Muscle of leg (tissue), 11 donors: ENCODE data around the gene DYNC1LI1. TPM values are rescaled to one million over a fixed set of nuclear protein-coding genes. Genes with fewer than 3 reads are reported as not detected.
"Not testable (repeated sequence)": the region's sequence is repeated elsewhere in the genome, so short reads cannot be mapped to it uniquely, and the experiment has no call there.

Experiments used
- DNase-seq: peaks from one replicate; pipeline ENCODE4 v3.0.0; 2013
- H3K27ac ChIP-seq: one replicate; pipeline ENCODE4 v1.5.1; 2013; ENCODE audit warnings: mild to moderate bottlenecking, low read length, control low read depth
- H3K27me3 ChIP-seq: one replicate; pipeline ENCODE4 v1.6.1; 2013; ENCODE audit warnings: low read length; ENCODE audit not compliant: control insufficient read depth, insufficient read depth
- H3K36me3 ChIP-seq: one replicate; pipeline ENCODE4 v1.6.1; 2013; ENCODE audit warnings: low read length; ENCODE audit not compliant: control insufficient read depth, insufficient read depth
- H3K4me1 ChIP-seq: one replicate; pipeline ENCODE4 v1.6.1; 2013; ENCODE audit warnings: low read length; ENCODE audit not compliant: control insufficient read depth, insufficient read depth
- H3K4me3 ChIP-seq: one replicate; pipeline ENCODE4 v1.5.1; 2013; ENCODE audit warnings: low read length, control low read depth
- H3K9me3 ChIP-seq: replicated peaks from 2 replicates; pipeline ENCODE4 v1.6.1; 2013; ENCODE audit warnings: low read depth, low read length; ENCODE audit not compliant: control insufficient read depth
- WGBS: methylation state at CpG from one replicate; pipeline ENCODE4 v1.1.5; 2013; ENCODE audit warnings: missing lambda C conversion rate; ENCODE audit not compliant: insufficient coverage; 5-methylcytosine and 5-hydroxymethylcytosine counted together
- polyA plus RNA-seq, 8 donors: library from polyadenylated mRNA; unstranded; fragments of 120-200 nt; gene quantifications; one replicate each; pipeline versions ENCODE4 v1.2.1 to v1.2.3, GENCODE V29; 2013; ENCODE audit warnings: inconsistent platforms in 1 of 8, low replicate concordance in 1 of 8; ENCODE audit not compliant: insufficient read length in 8 of 8, insufficient read depth in 1 of 8
- total RNA-seq: library from RNA; stranded (reverse); fragments of 120-200 nt; gene quantifications from one replicate; pipeline ENCODE4 v1.2.4, GENCODE V29; 2013

Gene DYNC1LI1
- total and polyA plus RNA-seq, 9 donors: 26.6 to 37.3 (median 32.9) TPM

DNA sequence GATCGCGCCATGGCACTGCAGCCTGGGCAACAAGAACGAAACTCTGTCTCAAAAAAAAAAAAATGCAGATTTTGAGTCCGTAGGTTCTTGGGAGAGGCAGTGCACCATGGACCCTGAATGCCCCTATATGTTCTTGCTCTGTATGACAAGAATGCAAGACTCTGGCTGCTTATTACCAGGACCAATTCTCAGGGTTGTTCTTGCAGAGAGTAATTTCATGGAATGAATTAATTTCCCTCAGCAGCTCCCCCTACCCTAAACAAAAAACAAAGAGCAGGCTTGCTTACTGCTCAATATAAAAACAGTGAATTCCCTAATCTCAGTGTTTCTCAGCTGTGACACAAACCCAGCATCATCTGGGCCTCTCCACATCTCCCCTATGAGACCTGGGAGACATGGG, 20.5 kb upstream of the DYNC1LI1 start:
- Histone ChIP-seq H3K27ac (no peak overlapping the region), H3K9me3 (no peaks in the 10 kb centered on the region), H3K27me3 (no peaks in the 10 kb centered on the region), H3K4me3 (no peak overlapping the region), H3K36me3 (no peaks in the 10 kb centered on the region), H3K4me1 (no peaks in the 10 kb centered on the region)
- WGBS: 93% methylated on average over 3 of the region's 4 CpGs
- DNase-seq: no peak

DNA sequence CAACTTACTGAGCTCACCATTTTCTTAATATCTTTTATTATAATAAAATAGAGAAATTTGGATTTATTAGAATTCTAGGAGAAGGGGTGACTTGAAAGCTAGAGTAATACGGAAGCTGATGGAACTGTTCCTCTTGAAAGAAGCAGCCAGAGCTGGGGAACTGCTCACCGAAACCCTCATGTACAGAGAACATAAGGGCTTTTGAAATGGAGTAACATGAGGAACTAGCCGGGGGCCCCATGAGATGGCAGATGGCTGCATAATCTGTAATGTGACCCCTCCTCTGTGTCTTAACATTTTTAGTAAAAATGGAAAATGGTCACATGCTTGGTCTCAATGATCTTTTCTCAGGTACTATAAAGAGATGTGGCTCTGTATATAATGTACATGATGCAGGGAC, 15.7 kb upstream of the DYNC1LI1 start:
- WGBS: 40% methylated on average over 1 of the region's 3 CpGs
- DNase-seq: peak; percentile 32
- Histone ChIP-seq H3K9me3 (no peaks in the 10 kb centered on the region), H3K4me3 (no peak overlapping the region), H3K36me3 (no peaks in the 10 kb centered on the region), H3K27ac (no peak overlapping the region), H3K4me1 (no peaks in the 10 kb centered on the region), H3K27me3 (no peaks in the 10 kb centered on the region)

DNA sequence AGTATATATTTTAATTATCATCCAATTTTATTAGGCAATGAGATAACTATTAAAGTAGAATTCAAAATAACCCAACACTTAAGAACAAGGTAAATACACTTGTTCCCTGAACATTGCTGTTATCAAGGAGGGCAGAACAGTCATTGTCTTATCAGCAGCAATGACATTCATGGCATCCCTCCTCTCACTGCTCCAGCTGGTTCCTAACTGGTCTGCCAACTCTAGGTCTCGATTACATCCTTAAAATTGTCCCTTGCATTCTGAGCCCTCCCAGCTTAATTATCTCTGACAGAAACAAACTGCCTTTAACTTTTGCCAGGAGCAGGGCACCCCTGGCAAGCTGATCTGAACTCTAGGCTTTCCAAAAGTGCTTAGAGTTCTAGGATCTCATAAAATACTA, 14.0 kb upstream of the DYNC1LI1 start:
- 67% methylated on average over 1 of the region's 1 CpG for WGBS
- Histone ChIP-seq H3K27ac (no peak overlapping the region), H3K27me3 (no peaks in the 10 kb centered on the region), H3K9me3 (no peaks in the 10 kb centered on the region), H3K4me3 (no peak overlapping the region), H3K36me3 (no peaks in the 10 kb centered on the region), H3K4me1 (no peaks in the 10 kb centered on the region)
- peak; percentile 20 for DNase-seq

DNA sequence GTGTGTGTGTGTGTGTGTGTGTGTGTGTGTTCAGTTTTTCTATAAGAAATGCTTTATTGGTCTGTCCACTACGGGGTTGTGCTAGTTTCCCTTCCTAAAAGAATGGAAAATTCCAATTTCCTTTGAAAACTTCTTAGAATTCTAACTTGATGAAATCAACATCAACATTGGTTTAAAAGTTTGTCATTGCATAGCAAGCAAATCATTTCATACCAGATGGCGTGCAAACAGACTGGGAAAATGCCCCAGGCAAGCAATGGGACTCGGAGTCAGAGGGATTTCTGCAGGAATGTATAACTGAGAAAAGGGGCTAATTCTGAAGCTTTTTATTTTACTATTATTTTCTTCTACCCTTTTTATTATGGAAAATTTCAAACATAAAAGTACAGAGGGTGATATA, 13.1 kb upstream of the DYNC1LI1 start:
- H3K4me1 ChIP-seq: no peaks in the 10 kb centered on the region
- no peaks in the 10 kb centered on the region for H3K9me3 ChIP-seq
- DNase-seq: no peak
- no CpG with 5 or more reads among the region's 3 CpGs for WGBS
- no peak overlapping the region for H3K4me3 ChIP-seq
- H3K27ac ChIP-seq: no peak overlapping the region
- no peaks in the 10 kb centered on the region for H3K36me3 ChIP-seq
- no peaks in the 10 kb centered on the region for H3K27me3 ChIP-seq

DNA sequence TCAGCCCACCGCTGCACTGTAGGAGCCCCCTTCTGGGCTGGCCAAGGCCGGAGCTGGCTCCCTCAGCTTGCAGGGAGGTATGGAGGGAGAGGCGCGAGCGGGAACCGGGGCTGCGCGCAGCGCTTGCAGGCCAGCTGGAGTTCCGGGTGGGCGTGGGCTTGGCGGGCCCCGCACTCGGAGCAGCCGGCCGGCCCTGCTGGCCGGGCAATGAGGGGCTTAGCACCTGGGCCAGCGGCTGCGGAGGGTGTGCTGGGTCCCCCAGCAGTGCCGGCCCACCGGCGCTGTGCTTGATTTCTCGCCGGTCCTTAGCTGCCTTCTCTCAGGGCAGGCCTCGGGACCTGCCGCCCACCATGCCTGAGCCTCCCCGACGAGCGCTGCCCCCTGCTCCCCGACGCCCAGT, 8.0 kb upstream of the DYNC1LI1 start:
- H3K4me3 ChIP-seq, H3K4me1 ChIP-seq, H3K27me3 ChIP-seq, H3K36me3 ChIP-seq, H3K27ac ChIP-seq, DNase-seq, H3K9me3 ChIP-seq: not testable (repeated sequence)
- 94% methylated on average over 25 of the region's 31 CpGs for whole genome bisulfite sequencing

DNA sequence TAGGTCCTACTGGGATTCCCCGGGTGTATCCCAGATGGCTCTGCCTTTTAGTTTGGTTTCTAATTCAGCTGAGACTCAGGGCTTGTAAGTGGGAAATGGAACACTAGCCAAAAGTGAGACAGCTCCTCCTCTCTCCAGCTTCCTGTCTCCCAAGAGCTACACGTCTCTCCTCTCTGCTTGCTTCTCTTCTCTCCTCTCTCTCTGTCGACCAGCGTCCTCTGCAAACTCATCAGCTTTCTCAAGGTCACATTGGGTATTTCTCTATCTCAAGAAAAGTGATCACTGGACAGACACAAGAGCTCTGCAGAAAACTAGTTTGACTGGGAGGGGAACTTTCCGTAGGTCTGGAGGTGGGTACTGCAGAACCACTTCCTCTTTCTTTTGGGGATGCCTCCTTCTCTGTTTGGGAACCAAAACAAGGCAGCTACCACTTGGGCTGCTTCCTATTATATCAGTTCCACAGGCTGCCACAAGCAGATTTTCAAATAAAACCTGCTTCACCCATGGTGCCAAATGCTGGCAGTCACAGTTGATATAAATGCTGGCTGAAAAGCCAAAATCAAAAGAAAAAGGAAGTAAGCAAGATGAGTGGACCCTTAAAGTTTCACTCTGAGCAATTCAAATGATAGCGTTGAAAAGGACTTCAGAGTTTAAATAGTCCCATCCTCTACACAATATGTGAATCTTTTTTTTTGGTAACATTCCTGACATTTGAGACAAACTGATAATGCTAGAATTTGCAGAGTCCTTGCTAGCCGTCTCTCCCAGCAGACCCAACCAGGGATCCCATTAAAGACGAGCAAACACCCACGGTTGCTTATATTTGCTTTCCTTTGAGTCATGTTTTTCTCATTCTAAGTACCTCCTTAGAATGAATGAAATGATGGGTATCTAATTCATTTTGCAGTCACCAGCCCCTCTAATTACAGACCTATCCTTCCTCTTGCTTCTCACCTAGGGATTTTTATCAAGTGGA, 7.2 kb upstream of the DYNC1LI1 start:
- WGBS: no CpG with 5 or more reads among the region's 9 CpGs
- Histone ChIP-seq H3K27ac (peak overlapping the region; percentile 51), H3K4me1 (peaks cover 6% of the 10 kb centered on the region), H3K27me3 (no peaks in the 10 kb centered on the region), H3K4me3 (no peak overlapping the region), H3K36me3 (no peaks in the 10 kb centered on the region), H3K9me3 (no peaks in the 10 kb centered on the region)
- peak; percentile 72 for DNase-seq

DNA sequence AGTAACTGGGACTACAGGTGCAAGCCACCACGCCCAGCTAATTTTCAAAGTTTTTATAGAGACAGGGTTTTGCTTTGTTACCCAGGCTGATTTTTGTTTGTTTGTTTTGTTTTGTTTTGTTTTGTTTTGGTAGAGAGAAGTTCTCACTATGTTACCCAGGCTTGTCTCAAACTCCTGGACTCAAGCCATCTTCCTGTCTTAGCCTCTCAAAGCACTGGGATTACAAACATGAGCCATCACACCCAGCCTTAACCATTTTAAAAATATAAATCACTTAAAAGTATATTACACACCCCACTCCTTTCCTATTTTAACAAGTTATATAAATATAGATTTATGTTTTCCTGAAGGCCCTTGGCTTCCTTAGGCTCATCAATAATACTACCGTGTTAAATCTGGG, 6.5 kb upstream of the DYNC1LI1 start:
- Histone ChIP-seq H3K4me3 (no peak overlapping the region), H3K27ac (peak overlapping the region; percentile 51), H3K9me3 (no peaks in the 10 kb centered on the region), H3K36me3 (no peaks in the 10 kb centered on the region), H3K4me1 (peaks cover 6% of the 10 kb centered on the region), H3K27me3 (no peaks in the 10 kb centered on the region)
- DNase-seq: peak; percentile 21
- WGBS: no CpG with 5 or more reads among the region's 2 CpGs

DNA sequence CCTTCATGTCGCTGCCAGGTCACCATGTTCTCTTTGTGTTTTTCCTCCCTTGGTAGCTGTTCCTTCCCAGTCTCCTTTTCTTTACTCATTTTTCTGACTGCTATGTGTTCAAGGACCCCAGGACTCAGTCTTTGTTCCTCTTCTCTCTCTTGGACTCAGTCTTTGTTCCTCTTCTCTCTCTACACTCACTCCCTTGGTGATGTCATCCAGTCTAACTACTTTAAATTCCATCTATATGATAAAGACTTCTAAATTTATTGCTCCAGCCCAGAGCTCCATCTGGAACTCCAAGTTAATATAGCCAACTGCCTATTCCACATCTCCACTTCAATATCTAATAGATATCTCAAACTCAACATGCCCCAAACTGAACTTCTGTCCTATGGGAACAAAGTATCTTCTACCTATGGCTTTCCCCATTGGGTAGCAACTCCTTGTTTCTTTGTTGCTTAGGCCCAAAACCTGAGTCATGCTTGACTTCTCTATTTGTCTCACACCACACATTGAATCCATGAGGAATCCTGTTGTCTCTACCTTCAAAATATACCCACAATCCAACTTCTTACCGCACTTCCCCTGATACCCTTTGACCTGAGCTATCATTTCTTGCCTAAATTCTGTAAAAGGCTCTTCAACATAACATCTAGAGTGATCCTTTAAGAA, 4.9 kb upstream of the DYNC1LI1 start:
- H3K27me3 ChIP-seq: no peaks in the 10 kb centered on the region

DNA sequence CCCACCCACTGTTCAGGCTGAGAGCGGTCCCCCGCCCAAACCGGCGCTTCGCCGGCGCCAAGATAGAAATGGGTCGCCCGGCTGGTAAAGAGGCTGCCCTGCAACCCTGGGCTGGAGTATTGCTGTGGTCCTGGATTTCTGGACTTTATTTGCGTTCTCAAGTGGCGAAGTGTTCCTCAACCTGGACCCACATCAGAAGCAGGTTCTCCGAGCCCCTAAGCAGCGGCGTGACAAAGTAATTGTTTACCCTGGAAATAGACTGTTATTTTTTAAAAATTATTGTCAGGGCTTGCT, 481 bp upstream of the DYNC1LI1 start:
- 0% methylated on average over 2 of the region's 14 CpGs for WGBS
- Histone ChIP-seq H3K9me3 (no peaks in the 10 kb centered on the region), H3K4me1 (peaks cover 5% of the 10 kb centered on the region), H3K27me3 (no peaks in the 10 kb centered on the region), H3K4me3 (peak overlapping the region; percentile 95), H3K27ac (peak overlapping the region; percentile 94), H3K36me3 (peaks cover 3% of the 10 kb centered on the region)
- no peak for DNase-seq

More for the DNA sequence above, 4.9 kb upstream of the DYNC1LI1 start:
- 90% methylated on average over 2 of the region's 2 CpGs for WGBS
- Histone ChIP-seq H3K27ac (no peak overlapping the region), H3K9me3 (no peaks in the 10 kb centered on the region), H3K36me3 (no peaks in the 10 kb centered on the region), H3K4me3 (no peak overlapping the region), H3K4me1 (peaks cover 9% of the 10 kb centered on the region)
- peak; percentile 14 for DNase-seq

DNA sequence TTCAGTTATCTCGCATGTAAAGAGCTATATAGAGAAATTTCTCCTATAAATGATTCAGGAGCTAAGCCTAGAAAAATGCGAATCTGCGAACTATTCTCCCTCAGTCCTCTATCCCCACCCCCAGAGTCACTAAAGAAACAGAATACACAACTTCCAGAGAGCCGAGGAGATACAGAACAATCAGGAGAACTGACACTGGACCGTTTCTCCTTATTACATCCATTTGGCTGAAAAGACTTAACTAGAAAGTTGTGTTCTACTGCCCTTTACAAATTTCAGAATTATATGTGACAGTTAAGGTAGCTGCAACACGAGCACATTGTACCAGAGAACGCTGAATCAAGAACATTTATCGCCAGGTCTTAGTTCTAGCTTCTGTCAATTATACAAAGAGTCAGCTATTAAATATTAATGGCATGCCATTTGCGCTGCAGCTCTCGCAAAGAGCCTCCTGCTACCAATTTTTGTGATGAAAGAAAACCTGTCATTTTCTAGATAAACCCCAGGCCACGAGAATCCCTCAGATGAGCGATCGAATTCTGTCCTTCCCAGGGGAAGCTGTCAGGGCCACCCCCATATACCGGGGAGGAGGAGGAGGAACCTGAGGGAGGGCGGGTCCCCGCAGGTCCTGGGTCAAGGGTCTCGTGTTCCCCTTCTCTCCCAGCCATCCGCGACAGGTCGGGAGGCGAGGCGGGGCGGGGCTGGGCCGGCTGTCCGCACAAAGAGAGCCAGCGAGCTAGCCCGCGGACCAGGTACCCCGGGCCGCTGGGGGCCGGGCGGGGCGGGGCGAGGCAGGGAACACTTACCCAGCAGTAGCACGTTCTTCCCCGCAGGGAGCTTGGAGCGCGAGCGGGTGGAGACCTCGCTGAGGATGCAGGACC, 878 bp downstream of the DYNC1LI1 start:
- Histone ChIP-seq H3K4me1 (peaks cover 5% of the 10 kb centered on the region), H3K4me3 (peak overlapping the region; percentile 95), H3K9me3 (no peaks in the 10 kb centered on the region), H3K27me3 (no peaks in the 10 kb centered on the region), H3K27ac (peak overlapping the region; percentile 98), H3K36me3 (peaks cover 7% of the 10 kb centered on the region)
- whole genome bisulfite sequencing: under 1% methylated on average over 25 of the region's 40 CpGs
- peak; percentile 59 for DNase-seq
